ENCODE measurements around the gene RSPRY1.

Gene RSPRY1

GRCh38 chr16:57148481-57148880 lies 37.6 kb upstream of the RSPRY1 start:
- no peak overlapping the region for H3K27ac ChIP-seq
- TF ChIP-seq, protein P1, sequence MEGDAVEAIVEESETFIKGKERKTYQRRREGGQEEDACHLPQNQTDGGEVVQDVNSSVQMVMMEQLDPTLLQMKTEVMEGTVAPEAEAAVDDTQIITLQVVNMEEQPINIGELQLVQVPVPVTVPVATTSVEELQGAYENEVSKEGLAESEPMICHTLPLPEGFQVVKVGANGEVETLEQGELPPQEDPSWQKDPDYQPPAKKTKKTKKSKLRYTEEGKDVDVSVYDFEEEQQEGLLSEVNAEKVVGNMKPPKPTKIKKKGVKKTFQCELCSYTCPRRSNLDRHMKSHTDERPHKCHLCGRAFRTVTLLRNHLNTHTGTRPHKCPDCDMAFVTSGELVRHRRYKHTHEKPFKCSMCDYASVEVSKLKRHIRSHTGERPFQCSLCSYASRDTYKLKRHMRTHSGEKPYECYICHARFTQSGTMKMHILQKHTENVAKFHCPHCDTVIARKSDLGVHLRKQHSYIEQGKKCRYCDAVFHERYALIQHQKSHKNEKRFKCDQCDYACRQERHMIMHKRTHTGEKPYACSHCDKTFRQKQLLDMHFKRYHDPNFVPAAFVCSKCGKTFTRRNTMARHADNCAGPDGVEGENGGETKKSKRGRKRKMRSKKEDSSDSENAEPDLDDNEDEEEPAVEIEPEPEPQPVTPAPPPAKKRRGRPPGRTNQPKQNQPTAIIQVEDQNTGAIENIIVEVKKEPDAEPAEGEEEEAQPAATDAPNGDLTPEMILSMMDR (conservative IDR thresholded peaks at IDR 0.05) = no peak
- TF ChIP-seq ZFX (IDR thresholded peaks at IDR 0.05) = no peak

GRCh38 chr16:57149391-57149790 lies 36.7 kb upstream of the RSPRY1 start:
- TF ChIP-seq, protein P1 (conservative IDR thresholded peaks at IDR 0.05) = no peak
- no peak for TF ChIP-seq ZFX (IDR thresholded peaks at IDR 0.05)
- H3K27ac ChIP-seq = no peak overlapping the region

DNA sequence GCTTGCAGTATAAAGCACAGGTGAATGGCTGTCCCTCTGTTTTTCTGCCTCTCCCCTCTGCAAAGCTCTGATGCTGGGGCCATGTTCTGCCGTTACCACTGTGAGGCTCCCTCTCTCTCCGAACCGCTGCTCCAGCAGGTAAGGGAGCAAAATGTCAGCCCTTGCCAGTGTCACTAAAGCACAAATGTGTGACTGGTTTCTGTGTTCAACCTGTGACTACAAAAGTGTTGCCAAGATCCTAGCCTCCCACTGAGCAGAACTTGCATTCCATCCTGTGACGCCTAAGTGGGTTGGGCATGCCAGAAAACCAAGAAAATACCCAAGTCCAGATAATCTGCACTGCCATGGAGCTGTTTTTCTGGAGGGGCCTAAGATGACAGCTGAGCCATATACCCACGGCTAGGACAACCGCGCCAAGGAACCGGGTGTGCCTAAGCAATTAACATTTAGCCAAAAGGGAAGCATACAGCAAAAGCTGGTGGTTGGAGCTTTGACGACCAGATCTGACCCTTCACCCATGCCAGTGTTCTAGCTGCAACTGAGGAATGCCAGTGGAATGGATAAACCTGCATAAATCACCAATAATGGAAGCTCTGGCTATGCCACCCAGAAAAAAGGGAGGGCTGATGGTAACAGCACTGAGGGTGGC lies 35.3 kb upstream of the RSPRY1 start:
- no peak for TF ChIP-seq ZFX (IDR thresholded peaks at IDR 0.05)
- TF ChIP-seq, protein P1 (conservative IDR thresholded peaks at IDR 0.05) = no peak
- no peak overlapping the region for H3K27ac ChIP-seq

GRCh38 chr16:57151369-57151768 lies 34.8 kb upstream of the RSPRY1 start:
- TF ChIP-seq ZFX (IDR thresholded peaks at IDR 0.05) = no peak
- H3K27ac ChIP-seq = no peak overlapping the region

DNA sequence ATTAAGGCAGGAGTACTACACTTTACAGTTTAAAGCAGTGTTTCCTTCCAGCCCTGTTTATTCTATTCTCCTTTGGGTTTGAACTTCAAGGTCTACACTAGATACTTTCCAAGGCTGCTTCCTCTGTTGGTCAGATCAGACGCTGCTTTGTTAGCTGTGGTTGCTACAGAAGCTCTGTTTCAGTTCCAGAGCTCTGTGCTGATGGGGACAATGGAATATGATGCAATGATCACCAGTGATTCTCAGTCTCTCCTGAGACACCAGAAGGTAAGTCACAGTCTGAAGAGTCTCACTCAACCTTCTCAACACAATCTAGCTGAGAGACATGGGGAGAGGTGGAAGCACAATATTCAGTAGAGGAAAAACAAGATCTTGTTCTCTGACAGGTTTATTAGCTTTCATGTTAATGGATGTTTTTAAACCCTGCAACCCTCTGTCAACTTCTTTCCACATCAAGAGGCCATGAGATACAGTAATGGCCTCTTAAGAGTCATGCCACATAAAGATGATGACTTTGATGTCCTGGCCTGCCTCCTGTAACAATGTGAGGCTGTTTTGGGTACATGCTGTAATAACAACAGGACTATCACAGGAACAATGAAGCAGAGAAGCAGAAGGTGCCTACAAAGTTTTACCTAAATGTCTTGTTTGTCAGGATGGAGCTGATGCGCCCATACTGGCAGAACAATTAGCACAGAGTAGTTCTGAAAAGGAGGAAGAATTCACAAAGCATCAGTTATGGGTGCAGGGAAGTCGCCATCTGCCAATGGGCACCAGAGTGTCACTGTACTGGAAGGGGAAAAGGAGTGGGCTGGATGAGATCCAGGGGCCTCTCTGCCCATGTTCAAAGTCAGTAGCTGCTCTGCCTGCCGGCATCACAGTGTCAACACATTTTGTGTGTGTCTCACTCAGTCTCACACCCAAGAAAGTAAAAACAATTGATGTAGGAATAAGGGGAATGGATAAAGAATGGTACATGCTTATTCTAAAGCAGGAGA lies 33.7 kb upstream of the RSPRY1 start:
- TF ChIP-seq, protein P1 (conservative IDR thresholded peaks at IDR 0.05) = no peak
- no peak for TF ChIP-seq ZFX (IDR thresholded peaks at IDR 0.05)
- H3K27ac ChIP-seq = no peak overlapping the region

DNA sequence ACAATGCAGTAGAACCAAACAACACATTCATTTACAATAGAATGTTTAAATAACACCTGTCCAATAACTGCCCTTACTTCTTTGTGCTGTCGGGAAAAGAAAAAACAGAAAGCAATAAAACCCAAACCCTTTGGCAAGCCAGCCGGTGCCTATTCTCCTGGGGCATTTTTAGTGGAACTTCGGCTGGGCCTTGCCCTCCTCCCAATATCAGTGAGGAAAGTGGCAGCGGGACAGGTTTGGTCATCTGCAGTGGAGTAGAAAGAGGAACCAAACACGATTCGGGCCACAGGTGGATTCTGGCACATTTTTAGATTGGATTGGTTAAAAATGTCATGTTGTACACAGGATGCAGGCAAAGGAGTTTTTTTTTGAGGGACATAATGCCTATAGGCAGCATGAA lies 32.3 kb upstream of the RSPRY1 start:
- TF ChIP-seq, protein P1 (conservative IDR thresholded peaks at IDR 0.05) = no peak
- no peak for TF ChIP-seq ZFX (IDR thresholded peaks at IDR 0.05)
- no peak overlapping the region for H3K27ac ChIP-seq

DNA sequence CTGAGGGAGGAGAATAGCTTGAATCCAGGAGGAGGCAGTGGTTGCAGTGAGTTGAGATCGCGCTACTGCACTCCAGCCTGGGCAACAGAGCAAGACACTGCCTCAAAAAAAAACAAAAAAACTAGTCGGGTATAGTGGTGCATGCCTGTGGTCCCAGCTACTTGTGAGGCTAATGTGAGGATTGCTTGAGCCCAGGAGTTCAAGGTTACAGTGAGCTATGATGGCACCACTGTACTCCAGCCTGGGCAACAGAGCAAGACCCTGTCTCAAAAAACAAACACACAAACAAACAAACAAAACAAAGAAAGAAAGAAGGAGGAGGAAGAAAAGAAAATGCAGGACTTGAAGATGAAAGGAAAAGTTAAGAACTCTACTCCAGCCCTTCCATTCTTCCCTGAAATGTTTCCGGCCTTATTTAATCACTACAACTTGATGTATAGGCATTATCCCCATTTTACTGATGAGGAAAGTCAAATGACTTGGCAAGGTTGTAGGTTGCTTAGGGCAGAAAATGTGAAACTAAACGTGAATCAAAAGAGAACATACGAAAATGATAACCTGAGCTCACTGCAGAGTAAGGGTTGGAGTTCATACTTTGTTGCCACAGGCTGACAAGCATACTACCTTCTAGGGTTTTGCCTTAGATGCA lies 30.3 kb upstream of the RSPRY1 start:
- no peak overlapping the region for H3K27ac ChIP-seq
- TF ChIP-seq, protein P1 (conservative IDR thresholded peaks at IDR 0.05) = no peak
- TF ChIP-seq ZFX (IDR thresholded peaks at IDR 0.05) = no peak
